ENCODE data around the gene MAFF.

MAFF gene

DNA sequence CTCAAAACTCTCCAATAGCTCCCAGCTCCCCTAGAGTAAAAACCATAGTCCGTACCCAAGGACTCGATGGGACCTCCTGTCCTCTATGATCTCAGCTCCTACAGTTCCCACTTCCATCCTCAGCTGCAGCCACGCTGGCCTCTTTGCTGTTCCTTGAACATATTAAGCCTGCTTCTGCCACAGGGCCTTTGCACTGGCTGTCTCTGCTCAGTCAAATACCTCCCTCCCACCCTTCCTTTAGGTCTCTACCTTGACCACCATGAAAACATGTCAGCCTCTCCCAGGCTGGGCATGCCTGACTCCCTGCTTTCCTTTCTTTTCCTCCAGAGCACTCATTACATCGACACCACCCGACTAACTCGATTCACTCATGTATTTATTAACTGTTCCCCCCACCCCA is 46.5 kb downstream of the MAFF start:
- DNase-seq (ENCODE audit: low read depth), result no peak

DNA sequence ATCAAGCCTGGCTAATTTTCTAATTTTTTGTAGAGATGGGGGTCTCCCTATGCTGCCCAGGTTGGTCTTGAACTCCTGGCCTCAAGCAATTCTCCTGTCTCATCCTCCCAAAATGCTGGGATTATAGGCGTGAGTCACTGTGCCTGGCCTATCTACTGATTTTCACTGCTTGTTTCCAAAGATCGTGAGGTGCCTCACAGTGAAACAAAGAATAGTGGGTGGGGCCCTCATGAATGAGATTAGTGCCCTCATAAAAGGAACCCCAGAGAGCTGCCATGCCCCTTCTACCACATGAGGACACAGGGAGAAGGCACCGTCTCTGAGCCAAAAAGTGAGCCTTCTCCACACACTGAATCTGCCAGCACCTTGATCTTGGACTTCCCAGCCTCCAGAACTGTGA is 47.5 kb downstream of the MAFF start:
- DNase-seq (ENCODE audit: low read depth), result no peak

DNA sequence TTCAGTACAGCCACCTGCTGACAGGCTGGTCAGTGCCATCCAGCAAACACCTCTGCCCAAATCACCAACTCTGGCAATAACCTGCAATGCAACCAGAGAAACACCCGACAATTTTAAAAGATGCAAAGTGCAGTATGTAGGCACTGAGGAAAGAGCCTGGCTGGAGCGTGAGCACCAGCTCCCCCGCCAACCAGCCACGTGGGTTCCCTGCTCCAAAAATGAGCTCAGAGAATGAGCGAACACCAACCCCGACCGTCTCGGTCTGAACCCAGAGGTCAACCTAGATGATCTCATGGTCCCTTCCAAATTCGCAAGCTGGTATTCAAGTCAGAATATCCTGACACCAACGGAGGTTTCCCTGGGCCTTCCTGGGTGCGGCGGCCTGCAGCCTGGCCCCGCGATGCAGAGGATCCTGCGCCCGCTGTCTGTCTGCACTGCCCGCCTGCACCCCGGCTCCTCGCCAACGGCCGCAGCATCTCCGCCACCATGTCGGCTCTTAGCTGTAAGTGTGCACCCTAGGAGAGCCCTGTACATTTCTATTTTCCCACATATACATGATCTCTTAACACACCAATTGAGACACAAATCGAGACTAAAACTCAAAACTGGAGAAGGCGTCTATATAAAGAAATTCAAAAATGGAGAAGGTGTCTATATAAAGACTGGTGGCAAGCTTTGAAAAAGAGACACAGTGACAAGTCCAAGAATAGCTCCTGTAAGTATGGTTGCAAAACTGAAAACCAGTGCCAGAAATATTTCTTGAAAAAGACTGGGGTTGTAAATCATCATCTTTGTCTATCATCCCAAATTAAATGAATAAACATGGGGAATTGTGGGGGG is 48.2 kb downstream of the MAFF start:
- no peak for DNase-seq (ENCODE audit: low read depth)

DNA sequence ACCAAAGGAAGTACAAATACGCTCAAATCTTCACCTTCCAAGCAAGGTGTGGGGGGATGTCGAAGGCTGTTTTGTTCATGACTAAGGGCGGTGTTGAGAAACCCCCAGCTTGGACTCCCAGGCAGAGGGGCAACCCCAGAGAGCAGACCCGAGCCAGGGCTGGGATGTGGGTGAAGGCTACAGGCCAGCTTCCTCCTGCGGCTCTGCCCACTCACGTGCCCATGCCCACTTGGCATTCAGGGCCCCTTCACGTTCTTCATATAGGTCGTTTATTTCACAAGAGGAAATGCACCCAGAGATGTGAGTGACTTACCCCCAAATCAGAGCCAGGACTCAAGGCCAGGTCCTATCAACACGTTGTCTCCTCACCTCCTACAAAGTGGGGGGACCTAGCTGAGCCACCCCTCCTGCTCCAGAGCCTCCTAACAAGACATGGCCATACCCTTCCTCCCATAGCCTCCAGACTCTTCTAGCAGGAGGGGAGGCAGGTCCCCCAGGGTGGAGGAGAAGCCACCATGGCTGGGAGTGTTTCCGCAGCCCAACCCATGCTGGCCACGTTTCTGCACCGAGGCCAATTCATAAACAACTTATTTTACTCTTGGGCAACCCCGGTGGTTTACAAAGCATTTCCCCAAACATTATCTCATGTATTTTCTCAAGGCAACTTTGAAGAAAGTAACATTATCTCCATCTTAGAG is 49.0 kb downstream of the MAFF start:
- no peak for DNase-seq (ENCODE audit: low read depth)

DNA sequence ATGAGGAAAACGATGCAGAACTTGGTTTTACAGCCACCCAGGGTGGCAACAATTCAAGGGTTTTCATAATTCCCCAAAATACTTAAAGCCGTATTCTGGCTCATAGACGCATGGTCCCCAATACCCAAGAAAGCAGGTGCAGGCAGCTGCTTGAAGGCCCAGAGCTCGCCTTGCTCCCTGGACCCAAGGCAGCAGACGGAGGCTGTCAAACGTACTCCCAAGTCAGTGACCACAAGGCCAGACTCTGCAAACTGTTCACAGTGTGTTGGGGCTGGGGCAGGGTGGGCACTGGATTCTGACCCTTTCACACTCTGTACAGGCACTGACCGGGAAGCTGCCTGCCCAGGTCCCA is 49.5 kb downstream of the MAFF start:
- no peak for DNase-seq (ENCODE audit: low read depth)

DNA sequence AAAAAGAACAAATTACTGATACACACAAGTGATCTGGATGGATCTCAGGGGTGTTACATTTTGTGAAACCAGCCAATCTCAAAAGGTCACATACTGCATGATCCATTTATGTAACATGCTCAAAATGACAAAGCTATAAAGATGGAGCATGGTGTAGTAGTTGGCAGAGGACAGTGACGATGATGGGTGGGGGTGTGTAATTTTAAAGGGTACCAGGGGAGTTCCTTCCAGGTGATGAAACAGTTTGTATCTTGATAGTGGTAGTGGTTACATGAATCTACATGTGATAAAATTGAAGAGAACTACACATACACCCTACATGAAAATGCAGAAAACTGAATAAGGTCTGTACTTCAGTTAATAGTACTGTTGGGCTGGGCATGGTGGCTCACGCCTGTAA is 53.9 kb downstream of the MAFF start:
- no peak for DNase-seq (ENCODE audit: low read depth)

DNA sequence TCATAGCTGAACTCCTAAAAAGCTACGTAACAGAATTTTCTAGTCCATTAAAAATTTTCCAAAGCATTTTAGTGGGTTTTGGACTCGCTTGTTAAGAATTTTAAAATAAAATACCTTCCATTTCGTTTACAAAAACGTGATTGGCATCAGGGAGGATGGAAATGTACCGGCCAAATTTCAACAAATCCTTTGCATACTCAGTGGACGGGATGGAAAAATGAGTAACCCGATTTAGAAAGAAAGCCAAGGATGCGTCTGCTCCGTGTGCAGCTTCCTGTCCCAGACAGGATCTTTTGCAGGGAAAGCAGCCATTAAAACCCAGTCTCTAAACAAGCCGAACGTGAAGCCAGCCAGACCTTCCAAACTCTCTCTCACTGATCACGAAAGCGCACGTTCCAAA is 55.4 kb downstream of the MAFF start:
- DNase-seq (ENCODE audit: low read depth), result peak; percentile 60

DNA sequence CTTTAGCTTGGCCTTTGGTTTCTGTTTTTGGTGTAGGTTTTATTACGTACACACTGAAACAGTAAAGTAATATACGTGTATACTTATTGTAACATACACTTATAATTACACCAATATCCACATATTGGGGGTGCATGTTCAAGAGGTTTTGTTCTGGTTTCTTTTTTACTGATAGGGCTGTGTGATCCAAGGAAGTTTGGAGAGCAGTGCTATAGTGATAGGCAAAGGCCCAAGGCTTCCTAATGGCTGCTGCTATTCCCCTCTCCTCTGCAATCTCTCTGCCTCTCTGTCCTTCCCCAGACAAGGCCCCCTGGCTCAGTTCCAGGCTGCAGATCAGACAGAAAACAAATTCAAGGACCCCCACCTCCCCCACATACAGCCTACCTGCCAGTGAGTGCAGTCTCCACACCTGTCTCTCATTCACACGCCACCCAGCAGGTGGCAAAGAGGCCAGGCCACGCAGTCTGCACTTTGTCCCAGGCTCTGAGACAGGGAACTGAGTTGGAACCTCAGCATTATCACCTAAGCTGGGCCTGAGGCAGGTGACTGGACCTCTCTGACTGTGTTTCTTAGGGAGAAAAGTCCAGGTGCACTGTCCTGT is 56.0 kb downstream of the MAFF start:
- DNase-seq (ENCODE audit: low read depth), result no peak

DNA sequence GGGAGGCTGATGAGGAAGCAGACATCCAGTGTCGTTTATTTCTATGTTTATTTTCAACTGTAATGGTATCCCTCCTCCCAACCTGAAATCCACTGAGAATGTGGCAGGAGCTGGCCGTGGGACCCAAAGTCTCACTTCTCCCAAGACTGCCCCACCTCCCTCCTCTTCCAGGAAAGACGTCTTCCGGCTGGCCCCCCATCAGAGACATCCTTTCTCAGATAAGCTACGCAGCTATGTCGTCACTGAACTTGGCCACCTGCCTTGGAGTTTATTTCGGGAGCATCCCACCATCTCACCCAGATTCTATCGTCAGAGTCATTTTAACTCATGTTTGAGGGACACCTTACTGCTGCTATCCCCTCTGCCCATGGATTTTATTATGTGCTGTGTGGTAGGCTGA is 57.1 kb downstream of the MAFF start:
- peak; percentile 72 for DNase-seq (ENCODE audit: low read depth)

DNA sequence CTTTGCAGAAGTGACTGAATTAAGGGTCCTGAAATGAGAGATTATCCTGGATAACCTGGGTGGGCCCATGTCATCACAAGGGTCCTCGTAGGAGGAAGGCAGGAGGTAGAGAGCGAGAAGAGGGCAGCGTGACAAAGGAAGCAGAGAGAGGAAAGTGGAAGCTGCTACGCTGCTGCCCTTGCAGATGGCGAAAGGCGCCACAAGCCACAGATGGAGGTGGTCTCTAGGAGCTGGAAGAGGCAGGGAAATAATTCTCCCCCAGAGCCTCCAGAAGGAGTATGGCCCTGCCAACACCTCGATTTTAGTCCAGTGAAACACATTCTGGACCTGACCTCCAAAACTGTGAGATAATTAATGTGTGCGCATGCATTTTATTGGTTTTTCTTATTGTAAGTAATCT is 57.6 kb downstream of the MAFF start:
- no peak for DNase-seq (ENCODE audit: low read depth)

DNA sequence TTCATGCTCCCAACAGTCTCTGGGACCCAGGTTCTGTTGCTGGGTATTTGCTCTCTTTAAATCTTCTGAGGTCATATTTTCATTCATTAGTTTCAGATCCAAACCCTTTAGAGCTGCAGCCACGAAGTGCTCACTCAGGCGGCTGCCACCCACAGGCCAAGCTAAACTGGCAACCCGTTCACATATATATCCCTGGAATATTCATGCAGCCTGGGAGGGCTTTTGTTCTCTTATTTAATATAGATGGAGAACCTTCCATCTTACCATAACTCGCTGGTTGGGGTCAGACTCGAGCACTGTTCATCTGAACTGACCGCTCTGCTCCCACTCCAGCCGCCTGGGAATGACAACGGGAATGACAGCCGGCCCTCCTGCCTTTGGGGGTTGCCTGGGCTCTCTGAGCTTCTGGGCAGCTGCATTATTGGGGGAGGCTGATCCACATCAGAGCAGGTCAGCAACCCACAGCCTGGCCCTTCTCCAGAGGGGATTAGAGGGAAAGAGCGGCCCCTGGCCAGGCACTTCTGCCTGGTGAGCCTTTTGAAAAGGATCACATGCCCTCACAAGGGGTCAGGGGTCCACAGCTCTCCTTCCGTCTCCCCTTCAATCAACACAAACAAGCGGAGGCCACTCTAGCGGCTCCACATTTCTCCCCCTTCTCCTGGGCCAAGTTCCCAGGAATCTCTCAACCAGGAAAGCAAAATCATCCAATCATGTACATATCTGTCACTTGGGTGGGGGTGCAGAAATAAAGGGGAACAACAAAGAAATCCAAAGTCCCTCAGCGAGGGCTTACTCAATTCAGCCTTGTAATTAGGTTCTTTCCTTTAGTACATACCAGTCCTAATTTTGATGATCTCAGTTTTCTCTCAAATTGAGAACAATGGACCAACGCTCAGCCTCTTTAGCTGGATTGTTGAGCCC is 59.2 kb downstream of the MAFF start:
- peak; percentile 48 for DNase-seq (ENCODE audit: low read depth)

DNA sequence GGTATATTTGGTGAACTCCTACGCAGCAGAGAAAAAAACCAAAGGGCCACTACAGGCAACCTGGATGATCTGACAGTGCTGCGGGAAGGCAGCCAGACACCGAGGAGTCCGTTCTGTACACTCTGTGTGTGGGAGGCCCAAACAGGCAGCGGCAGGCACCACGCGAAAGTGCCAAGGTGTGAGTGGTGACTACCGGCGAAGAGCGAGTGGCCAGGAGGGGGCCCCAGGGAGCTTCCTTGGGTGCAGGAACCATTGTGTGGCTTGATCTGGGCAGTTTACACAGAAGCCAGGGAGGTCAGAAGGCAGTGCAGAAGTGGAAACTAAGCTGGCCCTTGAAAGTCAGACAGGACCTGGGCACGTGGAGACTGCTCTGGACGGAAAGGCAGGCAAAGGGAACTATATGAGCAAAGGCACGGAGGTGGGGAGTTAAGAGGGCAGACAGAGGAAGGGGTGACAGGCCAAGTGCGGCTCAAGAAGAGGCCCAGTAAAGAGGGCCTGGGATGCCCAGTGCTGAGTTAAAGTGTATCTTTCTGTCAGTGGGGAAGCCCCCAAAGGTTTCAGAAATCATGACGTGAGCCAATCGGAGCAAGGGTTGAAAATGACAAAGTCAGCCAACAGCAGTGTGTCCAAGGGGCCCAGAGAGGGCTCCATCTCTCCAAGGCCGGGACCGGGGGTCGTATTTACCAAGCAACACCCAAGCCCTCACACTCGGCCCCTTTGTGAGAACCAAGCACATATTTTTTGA is 60.4 kb downstream of the MAFF start:
- DNase-seq (ENCODE audit: low read depth), result peak; percentile 50

DNA sequence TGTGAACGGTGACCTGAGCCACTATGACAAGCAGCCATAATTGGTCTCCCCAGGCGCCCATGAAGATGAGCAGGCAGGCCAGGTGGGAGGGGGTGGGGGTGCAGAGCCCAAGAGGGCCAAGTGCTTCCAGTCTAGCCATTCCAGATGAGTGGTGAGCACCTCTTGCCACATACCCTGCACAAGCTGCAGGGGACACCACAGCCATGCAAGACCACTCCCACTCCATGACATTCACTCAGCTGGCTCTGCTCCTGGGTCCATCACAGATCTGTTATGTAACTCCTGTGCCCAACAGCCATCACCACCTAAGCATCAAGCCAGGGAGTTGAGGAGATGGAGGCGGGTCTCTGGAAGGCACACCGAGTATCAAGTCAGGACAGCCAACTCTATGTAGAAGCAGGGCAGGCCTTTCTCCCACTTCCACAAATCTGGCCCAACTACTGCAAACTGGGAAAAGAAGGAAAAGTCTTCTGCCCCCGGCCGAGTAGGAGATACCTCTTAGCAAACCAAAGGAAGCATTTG is 62.6 kb downstream of the MAFF start:
- no peak for DNase-seq (ENCODE audit: low read depth)

Measured in amniotic epithelial cell (primary cell).